ENCODE measurements around the gene CIRBP. TPM values are rescaled to one million over a fixed set of nuclear protein-coding genes. Genes with fewer than 3 reads are reported as not detected.

The CIRBP gene
- total and polyA plus RNA-seq, 9 of the 15 experiments (the other 6 are each of a cell fraction or from before 2014, with no cell fraction given) = 20.5 to 327 (median 176) TPM

DNA sequence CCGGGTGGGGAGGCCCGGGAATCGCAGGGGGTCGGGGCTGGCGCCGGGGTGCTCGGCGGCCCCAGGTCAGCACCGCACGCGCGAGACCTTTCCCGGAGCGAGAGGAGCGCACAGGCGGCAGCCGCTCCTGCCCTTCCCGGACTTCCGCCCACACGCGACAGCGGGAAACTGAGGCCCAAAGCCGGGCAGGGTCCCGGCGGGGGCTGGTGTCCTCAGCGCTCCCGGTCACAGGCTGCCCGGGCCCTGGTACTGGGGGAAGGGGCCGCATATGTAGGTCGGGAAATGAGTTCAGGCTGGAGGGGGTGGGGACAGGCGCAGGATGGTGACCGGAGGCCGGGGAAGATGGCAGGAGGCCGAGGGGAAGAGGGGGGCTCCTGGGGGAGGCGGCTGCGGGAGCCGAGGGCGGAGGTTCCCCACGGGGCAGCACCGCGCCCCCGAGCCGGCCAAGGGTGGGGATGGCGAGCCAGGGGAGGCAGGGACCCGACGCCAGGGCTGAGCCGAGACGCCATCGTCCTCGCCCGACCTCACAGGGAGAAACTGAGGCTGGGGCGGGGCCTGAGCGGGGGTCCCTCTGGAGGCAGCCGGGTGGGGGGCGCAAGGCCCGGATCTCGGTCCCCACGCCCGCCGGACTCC lies 32.0 kb upstream of the CIRBP start (continued):
- peak; percentile 43 for TF ChIP-seq EGR1 (conservative IDR thresholded peaks at IDR 0.05)
- TF ChIP-seq, protein P1, sequence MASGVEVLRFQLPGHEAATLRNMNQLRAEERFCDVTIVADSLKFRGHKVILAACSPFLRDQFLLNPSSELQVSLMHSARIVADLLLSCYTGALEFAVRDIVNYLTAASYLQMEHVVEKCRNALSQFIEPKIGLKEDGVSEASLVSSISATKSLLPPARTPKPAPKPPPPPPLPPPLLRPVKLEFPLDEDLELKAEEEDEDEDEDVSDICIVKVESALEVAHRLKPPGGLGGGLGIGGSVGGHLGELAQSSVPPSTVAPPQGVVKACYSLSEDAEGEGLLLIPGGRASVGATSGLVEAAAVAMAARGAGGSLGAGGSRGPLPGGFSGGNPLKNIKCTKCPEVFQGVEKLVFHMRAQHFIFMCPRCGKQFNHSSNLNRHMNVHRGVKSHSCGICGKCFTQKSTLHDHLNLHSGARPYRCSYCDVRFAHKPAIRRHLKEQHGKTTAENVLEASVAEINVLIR (CRISPR knock-in tag; IDR thresholded peaks at IDR 0.05) = no peak
- no peak for TF ChIP-seq CREBBP (IDR thresholded peaks at IDR 0.05; ENCODE audit: low read depth, low read length)
- TF ChIP-seq MAZ (CRISPR knock-in tag; conservative IDR thresholded peaks at IDR 0.05 in 1 of 2, IDR thresholded peaks at IDR 0.05 in 1 of 2) = peak; percentile 37 to 41; a peak in 1 of 4 replicates
- peak; percentile 15 for TF ChIP-seq SAP30 (IDR thresholded peaks at IDR 0.05; ENCODE audit: borderline replicate concordance, insufficient read depth, low read depth, low read length, poor library complexity, severe bottlenecking)
- no peak for TF ChIP-seq POLR3A (IDR thresholded peaks at IDR 0.05; ENCODE audit: borderline replicate concordance, extremely low read depth, insufficient read depth, insufficient read length)
- peak; percentile 33 for TF ChIP-seq FIP1L1 (IDR thresholded peaks at IDR 0.05; ENCODE audit: low read depth, low read length, poor library complexity, severe bottlenecking)
- no peak for TF ChIP-seq PHF20 (IDR thresholded peaks at IDR 0.05; ENCODE audit: partially characterized antibody)
- no peak for TF ChIP-seq MCM5 (IDR thresholded peaks at IDR 0.05; ENCODE audit: low read depth)
- TF ChIP-seq YY1 (IDR thresholded peaks at IDR 0.05; ENCODE audit: borderline replicate concordance in 1 of 3, control insufficient read depth in 1 of 3, extremely low read depth in 1 of 3, insufficient read depth in 3 of 3, insufficient read length in 1 of 3, insufficient replicate concordance in 2 of 3, low read depth in 1 of 3, low read length in 2 of 3) = peak in 1 of 3 experiments; percentile 22
- TF ChIP-seq, protein P2, sequence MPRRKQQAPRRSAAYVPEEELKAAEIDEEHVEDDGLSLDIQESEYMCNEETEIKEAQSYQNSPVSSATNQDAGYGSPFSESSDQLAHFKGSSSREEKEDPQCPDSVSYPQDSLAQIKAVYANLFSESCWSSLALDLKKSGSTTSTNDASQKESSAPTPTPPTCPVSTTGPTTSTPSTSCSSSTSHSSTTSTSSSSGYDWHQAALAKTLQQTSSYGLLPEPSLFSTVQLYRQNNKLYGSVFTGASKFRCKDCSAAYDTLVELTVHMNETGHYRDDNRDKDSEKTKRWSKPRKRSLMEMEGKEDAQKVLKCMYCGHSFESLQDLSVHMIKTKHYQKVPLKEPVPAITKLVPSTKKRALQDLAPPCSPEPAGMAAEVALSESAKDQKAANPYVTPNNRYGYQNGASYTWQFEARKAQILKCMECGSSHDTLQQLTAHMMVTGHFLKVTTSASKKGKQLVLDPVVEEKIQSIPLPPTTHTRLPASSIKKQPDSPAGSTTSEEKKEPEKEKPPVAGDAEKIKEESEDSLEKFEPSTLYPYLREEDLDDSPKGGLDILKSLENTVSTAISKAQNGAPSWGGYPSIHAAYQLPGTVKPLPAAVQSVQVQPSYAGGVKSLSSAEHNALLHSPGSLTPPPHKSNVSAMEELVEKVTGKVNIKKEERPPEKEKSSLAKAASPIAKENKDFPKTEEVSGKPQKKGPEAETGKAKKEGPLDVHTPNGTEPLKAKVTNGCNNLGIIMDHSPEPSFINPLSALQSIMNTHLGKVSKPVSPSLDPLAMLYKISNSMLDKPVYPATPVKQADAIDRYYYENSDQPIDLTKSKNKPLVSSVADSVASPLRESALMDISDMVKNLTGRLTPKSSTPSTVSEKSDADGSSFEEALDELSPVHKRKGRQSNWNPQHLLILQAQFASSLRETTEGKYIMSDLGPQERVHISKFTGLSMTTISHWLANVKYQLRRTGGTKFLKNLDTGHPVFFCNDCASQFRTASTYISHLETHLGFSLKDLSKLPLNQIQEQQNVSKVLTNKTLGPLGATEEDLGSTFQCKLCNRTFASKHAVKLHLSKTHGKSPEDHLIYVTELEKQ (CRISPR knock-in tag; IDR thresholded peaks at IDR 0.05) = no peak
- 0 out of 2 replicates have a peak, but pooled peaks have one; percentile 45 for TF ChIP-seq RBFOX2 (IDR thresholded peaks at IDR 0.05; ENCODE audit: low read depth, low read length)
- no peak for TF ChIP-seq CBX8 (IDR thresholded peaks at IDR 0.05; ENCODE audit: borderline replicate concordance, extremely low read depth, low read depth, low read length, poor library complexity, severe bottlenecking)
- peak; percentile 19; the same call in 1 of the 2 replicates for TF ChIP-seq TFAP4 (CRISPR knock-in tag; IDR thresholded peaks at IDR 0.05; ENCODE audit: borderline replicate concordance)
- no peak for TF ChIP-seq SNAPC5 (CRISPR knock-in tag; IDR thresholded peaks at IDR 0.05)
- no peak for TF ChIP-seq FOXJ2 (tag; IDR thresholded peaks at IDR 0.05)
- TF ChIP-seq, protein P3, sequence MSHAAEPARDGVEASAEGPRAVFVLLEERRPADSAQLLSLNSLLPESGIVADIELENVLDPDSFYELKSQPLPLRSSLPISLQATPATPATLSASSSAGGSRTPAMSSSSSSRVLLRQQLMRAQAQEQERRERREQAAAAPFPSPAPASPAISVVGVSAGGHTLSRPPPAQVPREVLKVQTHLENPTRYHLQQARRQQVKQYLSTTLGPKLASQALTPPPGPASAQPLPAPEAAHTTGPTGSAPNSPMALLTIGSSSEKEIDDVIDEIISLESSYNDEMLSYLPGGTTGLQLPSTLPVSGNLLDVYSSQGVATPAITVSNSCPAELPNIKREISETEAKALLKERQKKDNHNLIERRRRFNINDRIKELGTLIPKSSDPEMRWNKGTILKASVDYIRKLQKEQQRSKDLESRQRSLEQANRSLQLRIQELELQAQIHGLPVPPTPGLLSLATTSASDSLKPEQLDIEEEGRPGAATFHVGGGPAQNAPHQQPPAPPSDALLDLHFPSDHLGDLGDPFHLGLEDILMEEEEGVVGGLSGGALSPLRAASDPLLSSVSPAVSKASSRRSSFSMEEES (CRISPR knock-in tag; IDR thresholded peaks at IDR 0.05) = no peak
- TF ChIP-seq CTBP1 (IDR thresholded peaks at IDR 0.05; ENCODE audit: borderline replicate concordance) = no peak

Measured in K562 (cell line).